PC-3 (cell line): ENCODE results near the gene MOB2. TPM values are rescaled to one million over a fixed set of nuclear protein-coding genes. Genes with fewer than 3 reads are reported as not detected.

Experiments used
- ATAC-seq: fragments of 200-7000 bp; cut with Tn5 transposase; 2 replicates; pipeline ENCODE4 v1.9.1; 2020; ENCODE audit warnings: mild to moderate bottlenecking, moderate library complexity
- Bru-seq: library from RNA; stranded (reverse); fragments of 400-500 nt; gene quantifications from one replicate; lab custom pipeline; 2021; lab: Mats Ljungman, UMichigan
- BruChase-seq, 2 experiments: library from RNA; stranded (reverse); fragments of 400-500 nt; gene quantifications; one replicate each; lab custom pipeline; 2021; lab: Mats Ljungman, UMichigan
- BruUV-seq: library from RNA; stranded (reverse); fragments of 400-500 nt; replicated peaks from 2 replicates; lab custom pipeline; 2021; lab: Mats Ljungman, UMichigan
- CTCF ChIA-PET: fragments of 300-600 bp; sonication (Branson Sonifier 250); formaldehyde crosslinking; loops from one replicate; lab custom pipeline; 2022; ENCODE audit warnings: antibody characterized with exemption; lab: Charles Lee
- POLR2A ChIA-PET: fragments of 300-600 bp; sonication (Branson Sonifier 250); formaldehyde crosslinking; loops from one replicate; lab custom pipeline; 2022; ENCODE audit warnings: antibody characterized with exemption; ENCODE audit not compliant: unreplicated experiment; lab: Charles Lee
- DNase-seq: peaks from one replicate; pipeline ENCODE4 v3.0.0-alpha.2; 2015
- H2AFZ ChIP-seq: fragments of 300-600 bp; sonication (generic); 2 replicates; pipeline ENCODE4 v1.6.0; 2016; ENCODE audit warnings: antibody characterized with exemption, low read length
- H3F3A ChIP-seq: fragments of 300-600 bp; sonication (generic); one replicate; pipeline ENCODE4 v1.6.0; 2017; ENCODE audit warnings: antibody characterized with exemption, low read length, control low read depth, mild to moderate bottlenecking; ENCODE audit not compliant: unreplicated experiment
- H3K27ac ChIP-seq: fragments of 300-600 bp; sonication (generic); 2 replicates; pipeline ENCODE4 v1.5.1; 2016; ENCODE audit warnings: mild to moderate bottlenecking, low read length
- H3K27me3 ChIP-seq: fragments of 300-600 bp; sonication (generic); 2 replicates; pipeline ENCODE4 v1.6.1; 2016; ENCODE audit warnings: low read length, mixed read lengths
- H3K36me3 ChIP-seq: fragments of 300-600 bp; sonication (generic); 2 replicates; pipeline ENCODE4 v1.6.1; 2016; ENCODE audit warnings: low read depth, mixed run types, low read length, mixed read lengths
- H3K4me1 ChIP-seq: fragments of 300-600 bp; sonication (generic); 2 replicates; pipeline ENCODE4 v1.5.1; 2016; ENCODE audit warnings: low read length; ENCODE audit not compliant: insufficient read depth
- H3K4me2 ChIP-seq: fragments of 300-600 bp; sonication (generic); 2 replicates; pipeline ENCODE4 v1.6.0; 2016; ENCODE audit warnings: low read length
- H3K4me3 ChIP-seq: fragments of 300-600 bp; sonication (generic); 2 replicates; pipeline ENCODE4 v1.5.1; 2016; ENCODE audit warnings: mild to moderate bottlenecking, low read length, mixed read lengths
- H3K79me2 ChIP-seq: fragments of 300-600 bp; sonication (generic); 2 replicates; pipeline ENCODE4 v1.6.1; 2017; ENCODE audit warnings: low read length, mixed read lengths
- H3K9ac ChIP-seq: fragments of 300-600 bp; sonication (generic); 2 replicates; pipeline ENCODE4 v1.6.0; 2016; ENCODE audit warnings: mild to moderate bottlenecking, low read length
- H3K9me2 ChIP-seq: fragments of 300-600 bp; sonication (generic); replicated peaks from 2 replicates; pipeline ENCODE4 v1.6.1; 2016; ENCODE audit warnings: mixed run types, low read length, mixed read lengths
- H3K9me3 ChIP-seq: fragments of 300-600 bp; sonication (generic); 2 replicates; pipeline ENCODE4 v1.6.1; 2016; ENCODE audit warnings: low read length, mixed read lengths
- H4K20me1 ChIP-seq: fragments of 300-600 bp; sonication (generic); 2 replicates; pipeline ENCODE4 v1.6.1; 2016; ENCODE audit warnings: low read length, mixed read lengths
- CTCF ChIP-seq: fragments of 300-600 bp; sonication (generic); conservative IDR thresholded peaks from 2 replicates; pipeline ENCODE4 v1.5.1; 2017; ENCODE audit warnings: antibody characterized with exemption, low read depth, mild to moderate bottlenecking, low read length
- EZH2 ChIP-seq: fragments of 300-600 bp; sonication (generic); IDR thresholded peaks from one replicate; pipeline ENCODE4 v1.6.1; 2017; ENCODE audit warnings: antibody characterized with exemption, mild to moderate bottlenecking, low read length; ENCODE audit not compliant: unreplicated experiment
- EZH2phosphoT487 ChIP-seq: fragments of 300-600 bp; sonication (generic); IDR thresholded peaks from 2 replicates; pipeline ENCODE4 v1.6.1; 2018; ENCODE audit warnings: mild to moderate bottlenecking, antibody characterized with exemption, low read length, borderline replicate concordance
- intact Hi-C: fragments of 100-400 bp; cut with micrococcal nuclease; formaldehyde crosslinking; loops from 2 replicates; pipeline ENCODE4 v1.9.0; 2023
- long read RNA-seq: library from polyadenylated mRNA; unstranded; transcript quantifications from one replicate; pipeline ENCODE4 v2.0.0, GENCODE V29; 2021; ENCODE audit not compliant: unreplicated experiment
- total RNA-seq: library from RNA; depleted of rRNA; stranded (reverse); fragments of >200 nt; gene quantifications from 2 replicates; pipeline ENCODE4 v1.2.3, GENCODE V29; 2014; rRNA removed

The MOB2 gene, protein sequence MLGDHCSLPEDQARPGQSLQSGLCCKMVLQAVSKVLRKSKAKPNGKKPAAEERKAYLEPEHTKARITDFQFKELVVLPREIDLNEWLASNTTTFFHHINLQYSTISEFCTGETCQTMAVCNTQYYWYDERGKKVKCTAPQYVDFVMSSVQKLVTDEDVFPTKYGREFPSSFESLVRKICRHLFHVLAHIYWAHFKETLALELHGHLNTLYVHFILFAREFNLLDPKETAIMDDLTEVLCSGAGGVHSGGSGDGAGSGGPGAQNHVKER
- total RNA-seq (23.0 and 31.0 TPM in 2 replicates), Bru-seq, nascent RNA (percentile 69 among the genes with signal in this experiment), BruChase-seq, experiment 1, labeled RNA remaining after a 6-hour chase (percentile 64 among the genes with signal in this experiment), BruChase-seq, experiment 2, labeled RNA remaining after a 2-hour chase (percentile 76 among the genes with signal in this experiment)
- long read RNA-seq, transcript MOB2-202 (5 exons, 795 nt), result major isoform, 5 of 65 reads
- long read RNA-seq, partial matches to known transcripts, result 41 of 65 reads
- long read RNA-seq, other reads (novel, unspliced or antisense), result 17 of 65 reads

DNA sequence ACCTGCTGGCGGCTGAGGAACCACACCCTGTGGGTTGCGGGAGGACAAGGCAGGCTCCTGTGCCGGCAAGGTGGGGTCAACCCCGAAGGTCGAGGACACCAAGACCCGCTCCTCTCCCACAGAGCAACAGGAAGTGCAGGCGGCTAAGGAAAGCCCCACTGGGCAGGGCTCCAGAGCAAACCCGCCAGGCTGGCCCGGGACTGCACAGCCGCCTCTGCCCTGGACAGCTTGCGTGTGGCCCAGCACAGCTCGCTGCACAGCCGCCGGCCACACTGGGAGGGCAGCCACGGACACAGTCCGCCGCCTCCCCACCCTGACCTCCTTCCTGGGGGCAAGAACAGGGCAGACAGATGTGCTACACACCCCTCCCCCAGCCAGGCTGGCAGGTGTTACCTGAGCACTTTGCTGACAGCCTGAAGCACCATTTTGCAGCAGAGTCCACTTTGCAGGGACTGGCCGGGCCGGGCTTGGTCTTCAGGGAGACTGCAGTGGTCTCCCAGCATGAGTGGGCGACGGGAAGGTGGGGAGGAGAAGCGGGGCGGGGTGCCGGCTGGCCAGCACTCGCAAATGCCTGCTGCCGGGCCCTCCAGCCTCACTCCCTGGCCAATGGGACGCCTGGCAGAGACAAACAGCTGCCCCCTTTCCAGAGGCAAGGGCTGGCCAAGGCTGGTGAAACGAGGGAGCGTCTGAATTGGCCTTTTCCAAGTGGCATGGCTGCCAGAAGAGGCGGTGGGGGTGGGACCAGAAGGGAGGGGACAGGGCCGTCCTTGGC is at the start of gene MOB2:
MOB2 (minus strand) TSS at position 726 of the 772 bp plus-strand sequence; CDS start at position 503, 223 bp downstream.
- Histone ChIP-seq H3K9me2 (no peaks in the 10 kb centered on the region), H3K4me3 (no peak within 1 kb of the TSS), H4K20me1 (no peaks in the 10 kb centered on the region), H3K4me2 (no peak within 1 kb of the TSS), H3F3A (no peaks in the 10 kb centered on the region), H3K9me3 (no peaks in the 10 kb centered on the region), H3K27me3 (no peaks in the 10 kb centered on the region), H3K9ac (no peak within 1 kb of the TSS), H2AFZ (no peak within 1 kb of the TSS), H3K79me2 (0 out of 2 replicates have a peak, but pooled peaks cover 8% of the 10 kb centered on the region), H3K36me3 (no peaks in the 10 kb centered on the region), H3K4me1 (no peaks in the 10 kb centered on the region), H3K27ac (no peak within 1 kb of the TSS)
- ChIA-PET CTCF (no interaction called here), POLR2A (no interaction called here)
- TF ChIP-seq EZH2phosphoT487 (no peak), CTCF (no peak), EZH2 (no peak)
- no peak for DNase-seq
- BruUV-seq, result no TSS peak
- ATAC-seq, result no peak
- intact Hi-C loops, result no loop called here

DNA sequence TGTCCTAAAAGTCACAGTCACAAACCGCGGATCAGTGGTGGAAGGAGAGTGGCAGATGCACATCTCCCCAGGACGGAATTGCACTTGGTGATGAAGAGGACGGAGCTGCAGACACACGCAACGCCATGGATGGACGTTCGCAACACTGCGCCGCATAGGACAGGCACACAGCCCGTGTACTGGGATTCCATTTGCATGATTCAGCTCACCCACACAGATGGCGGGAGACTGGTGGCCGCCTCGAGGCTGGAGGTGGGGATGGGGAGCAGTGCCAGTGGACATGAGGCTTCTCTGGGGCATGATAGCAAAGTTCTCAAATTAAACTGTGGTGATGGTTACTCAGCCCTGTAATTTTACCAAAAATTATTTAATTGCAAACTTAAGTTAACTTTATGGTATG is 48.1 kb upstream of the MOB2 start:
- Histone ChIP-seq H3K9me3 (no peaks in the 10 kb centered on the region), H3K36me3 (no peaks in the 10 kb centered on the region; the same call in 1 of the 2 replicates)

More for the DNA sequence above, 48.1 kb upstream of the MOB2 start:
- Histone ChIP-seq H4K20me1 (no peaks in the 10 kb centered on the region), H3K4me3 (no peak overlapping the region), H3K27me3 (no peaks in the 10 kb centered on the region), H3K9ac (no peak overlapping the region), H3K4me2 (no peak overlapping the region), H2AFZ (no peak overlapping the region), H3F3A (no peaks in the 10 kb centered on the region), H3K27ac (no peak overlapping the region), H3K9me2 (no peaks in the 10 kb centered on the region), H3K4me1 (no peaks in the 10 kb centered on the region), H3K79me2 (peaks cover 73% of the 10 kb centered on the region)
- ATAC-seq, result no peak
- intact Hi-C loops, result no loop called here
- ChIA-PET POLR2A (no interaction called here), CTCF (no interaction called here)
- TF ChIP-seq EZH2, result no peak
- TF ChIP-seq EZH2phosphoT487, result no peak
- TF ChIP-seq CTCF, result no peak
- BruUV-seq, result no TSS peak
- DNase-seq, result no peak
